WERI-Rb-1 (cell line): ENCODE measurements around the gene NKX1-1.

Experiments
- DNase-seq: peaks from one replicate; pipeline ENCODE4 v3.0.0-alpha.2; 2020
- H3K27ac ChIP-seq: fragments of 250-450 bp; sonication (Bioruptor Pico); 2 replicates; pipeline ENCODE4 v1.5.1; 2020; ENCODE audit warnings: mild to moderate bottlenecking, moderate library complexity
- H3K27me3 ChIP-seq: fragments of 250-450 bp; sonication (Bioruptor Pico); 2 replicates; pipeline ENCODE4 v1.5.1; 2021; ENCODE audit warnings: mild to moderate bottlenecking, low read depth, moderate library complexity; ENCODE audit not compliant: insufficient read depth, severe bottlenecking
- H3K36me3 ChIP-seq: fragments of 250-450 bp; sonication (Bioruptor Pico); 2 replicates; pipeline ENCODE4 v1.5.1; 2020; ENCODE audit warnings: mild to moderate bottlenecking, moderate library complexity
- H3K4me3 ChIP-seq: 2 replicates; pipeline ENCODE4 v1.5.1; 2011; ENCODE audit warnings: low read depth, mild to moderate bottlenecking, control low read depth, low read length
- H3K9me3 ChIP-seq: fragments of 250-450 bp; sonication (Bioruptor Pico); 2 replicates; pipeline ENCODE4 v1.5.1; 2021; ENCODE audit warnings: mild to moderate bottlenecking, moderate library complexity; ENCODE audit not compliant: severe bottlenecking
- TF ChIP-seq, protein P1 (sequence below): IDR thresholded peaks from 2 replicates; pipeline ENCODE4 v1.5.1; 2011; ENCODE audit warnings: low read depth, mild to moderate bottlenecking, control low read depth, inconsistent platforms, low read length

NKX1-1 gene

DNA sequence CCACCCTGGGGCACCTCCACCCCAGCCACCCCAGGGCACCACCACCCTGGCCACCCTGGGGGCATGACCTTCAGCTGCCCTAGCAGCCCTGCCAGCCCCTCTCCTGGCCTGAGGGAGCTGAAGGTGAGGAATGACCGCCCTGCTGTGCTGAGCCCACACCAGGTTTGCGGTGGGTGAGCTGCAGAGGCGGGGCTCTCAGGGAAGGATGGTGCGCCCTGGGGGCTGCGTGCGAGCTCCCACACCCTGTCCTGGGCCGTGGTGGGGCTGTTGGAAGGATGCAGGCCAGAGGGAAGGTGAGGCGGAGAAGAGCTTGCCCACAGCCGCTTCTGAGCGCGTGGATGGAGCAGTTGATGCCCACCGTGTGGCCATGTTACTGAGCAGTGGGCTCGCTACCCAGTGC, 41.5 kb downstream of the NKX1-1 start:
- Histone ChIP-seq H3K4me3 (no peak overlapping the region), H3K27ac (no peak overlapping the region), H3K36me3 (peaks cover 6% of the 10 kb centered on the region; the same call in 1 of the 2 replicates), H3K27me3 (no peaks in the 10 kb centered on the region), H3K9me3 (no peaks in the 10 kb centered on the region)
- TF ChIP-seq, protein P1, sequence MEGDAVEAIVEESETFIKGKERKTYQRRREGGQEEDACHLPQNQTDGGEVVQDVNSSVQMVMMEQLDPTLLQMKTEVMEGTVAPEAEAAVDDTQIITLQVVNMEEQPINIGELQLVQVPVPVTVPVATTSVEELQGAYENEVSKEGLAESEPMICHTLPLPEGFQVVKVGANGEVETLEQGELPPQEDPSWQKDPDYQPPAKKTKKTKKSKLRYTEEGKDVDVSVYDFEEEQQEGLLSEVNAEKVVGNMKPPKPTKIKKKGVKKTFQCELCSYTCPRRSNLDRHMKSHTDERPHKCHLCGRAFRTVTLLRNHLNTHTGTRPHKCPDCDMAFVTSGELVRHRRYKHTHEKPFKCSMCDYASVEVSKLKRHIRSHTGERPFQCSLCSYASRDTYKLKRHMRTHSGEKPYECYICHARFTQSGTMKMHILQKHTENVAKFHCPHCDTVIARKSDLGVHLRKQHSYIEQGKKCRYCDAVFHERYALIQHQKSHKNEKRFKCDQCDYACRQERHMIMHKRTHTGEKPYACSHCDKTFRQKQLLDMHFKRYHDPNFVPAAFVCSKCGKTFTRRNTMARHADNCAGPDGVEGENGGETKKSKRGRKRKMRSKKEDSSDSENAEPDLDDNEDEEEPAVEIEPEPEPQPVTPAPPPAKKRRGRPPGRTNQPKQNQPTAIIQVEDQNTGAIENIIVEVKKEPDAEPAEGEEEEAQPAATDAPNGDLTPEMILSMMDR = no peak
- DNase-seq = no peak

DNA sequence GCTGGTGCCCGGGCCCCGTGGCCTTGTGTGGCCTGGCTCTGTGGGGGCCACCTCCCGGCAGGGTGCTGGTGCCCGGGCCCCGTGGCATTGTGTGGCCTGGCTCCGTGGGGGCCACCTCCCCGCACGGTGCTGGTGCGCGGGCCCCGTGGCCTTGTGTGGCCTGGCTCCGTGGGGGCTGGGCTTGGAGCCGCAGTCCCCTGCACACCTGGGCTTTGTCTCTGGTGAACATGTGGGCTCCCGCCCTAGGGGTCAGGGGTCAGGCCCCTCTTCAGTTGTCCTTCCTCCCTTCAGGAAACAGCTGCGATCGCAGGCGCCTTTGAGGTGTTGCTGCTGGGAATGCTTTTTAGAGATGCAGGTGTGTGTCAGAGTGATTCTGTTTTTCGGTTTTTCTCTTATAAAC, 42.0 kb downstream of the NKX1-1 start:
- TF ChIP-seq, protein P1 = no peak
- H3K36me3 ChIP-seq = peaks cover 6% of the 10 kb centered on the region
- H3K27ac ChIP-seq = no peak overlapping the region
- H3K9me3 ChIP-seq = no peaks in the 10 kb centered on the region
- no peak for DNase-seq
- H3K4me3 ChIP-seq = no peak overlapping the region
- no peaks in the 10 kb centered on the region for H3K27me3 ChIP-seq

DNA sequence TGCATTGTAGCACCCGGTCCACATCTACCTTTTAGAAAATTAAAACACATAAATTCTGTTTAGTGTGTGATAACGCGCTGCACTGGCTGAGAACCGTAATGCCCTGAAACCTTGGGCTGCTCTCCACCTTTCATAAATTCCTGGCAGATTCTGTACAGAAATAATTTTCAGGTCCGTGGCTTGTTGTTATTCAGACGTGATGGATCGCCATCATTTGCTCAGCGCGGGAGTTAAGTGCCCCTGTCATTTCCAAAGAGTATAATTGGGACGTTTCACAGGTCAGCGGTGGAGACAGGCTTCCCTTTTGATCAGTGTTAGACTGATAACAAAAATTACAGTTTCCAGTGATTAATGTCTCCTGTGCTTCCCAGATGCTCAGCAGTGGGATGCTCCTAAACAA, 42.7 kb downstream of the NKX1-1 start:
- H3K9me3 ChIP-seq = no peaks in the 10 kb centered on the region
- H3K4me3 ChIP-seq = no peak overlapping the region
- TF ChIP-seq, protein P1 = no peak
- no peak overlapping the region for H3K27ac ChIP-seq
- peaks cover 6% of the 10 kb centered on the region for H3K36me3 ChIP-seq
- DNase-seq = no peak
- no peaks in the 10 kb centered on the region for H3K27me3 ChIP-seq

DNA sequence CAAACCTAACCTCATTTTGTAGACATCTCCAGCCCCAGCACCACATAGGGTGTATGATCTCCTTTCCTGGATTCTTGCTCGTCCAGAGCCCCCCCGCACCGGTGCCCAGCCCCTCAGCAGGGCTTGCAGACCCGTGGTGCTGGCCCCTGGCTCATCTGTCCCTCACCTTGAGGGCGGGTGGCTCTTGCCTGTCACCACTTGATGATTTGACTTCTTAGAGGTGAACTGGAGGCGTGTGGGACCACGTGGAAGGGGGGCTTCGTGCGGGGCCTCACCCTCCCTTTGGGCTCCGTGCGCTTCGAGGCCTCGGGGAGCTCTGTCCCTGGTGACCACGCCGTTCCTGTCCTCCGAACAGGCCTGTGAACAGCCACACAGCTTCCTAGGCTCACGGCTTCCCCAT, 43.7 kb downstream of the NKX1-1 start:
- DNase-seq = no peak
- no peak overlapping the region for H3K27ac ChIP-seq
- H3K4me3 ChIP-seq = no peak overlapping the region
- no peaks in the 10 kb centered on the region for H3K27me3 ChIP-seq
- TF ChIP-seq, protein P1 = no peak
- peaks cover 10% of the 10 kb centered on the region for H3K36me3 ChIP-seq
- H3K9me3 ChIP-seq = no peaks in the 10 kb centered on the region

DNA sequence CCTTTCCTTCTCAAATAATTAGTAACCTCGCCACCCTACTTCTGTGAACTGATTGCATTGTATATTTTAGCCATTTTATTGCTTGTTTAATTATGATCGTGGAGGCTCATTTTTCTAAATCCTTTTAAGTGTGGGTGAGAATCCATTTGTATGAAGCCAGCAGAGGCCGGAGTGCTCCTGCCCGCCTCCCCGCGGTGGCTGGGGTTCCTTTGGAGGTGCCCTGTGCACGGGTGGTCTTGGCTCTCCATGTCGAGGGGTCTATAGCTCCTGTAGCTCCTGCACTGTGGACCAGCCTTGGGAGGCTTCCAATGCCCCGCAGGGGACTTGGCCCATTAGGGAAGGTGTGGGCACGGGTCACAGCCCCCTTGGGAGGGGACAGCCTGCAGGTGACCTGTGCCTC, 44.2 kb downstream of the NKX1-1 start:
- Histone ChIP-seq H3K4me3 (no peak overlapping the region), H3K27me3 (no peaks in the 10 kb centered on the region), H3K9me3 (no peaks in the 10 kb centered on the region), H3K27ac (no peak overlapping the region), H3K36me3 (peaks cover 14% of the 10 kb centered on the region)
- no peak for DNase-seq
- TF ChIP-seq, protein P1 = no peak

DNA sequence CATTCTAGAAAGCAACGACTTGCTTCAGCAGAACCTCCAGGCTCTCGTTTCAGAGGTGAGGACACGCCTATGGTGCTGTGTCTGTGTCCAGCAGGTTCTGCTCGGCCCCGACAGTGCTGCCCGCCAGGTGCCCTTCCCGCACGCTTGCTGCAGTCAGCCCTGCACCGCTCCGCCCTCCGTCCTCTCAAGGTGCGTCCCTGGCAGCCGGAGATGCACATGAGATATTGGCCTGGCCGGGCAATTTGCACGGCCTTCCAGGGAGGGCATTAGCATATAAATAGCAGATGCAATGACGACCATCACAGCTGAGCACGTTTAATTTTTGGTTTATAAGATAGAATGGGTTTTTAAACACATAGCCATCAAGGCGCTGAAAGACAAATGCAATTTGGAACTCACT, 44.8 kb downstream of the NKX1-1 start:
- Histone ChIP-seq H3K27ac (no peak overlapping the region), H3K4me3 (no peak overlapping the region), H3K9me3 (no peaks in the 10 kb centered on the region), H3K36me3 (peaks cover 16% of the 10 kb centered on the region), H3K27me3 (no peaks in the 10 kb centered on the region)
- DNase-seq = no peak
- TF ChIP-seq, protein P1 = no peak
